IMR-90 (cell line): ENCODE measurements around the gene CSNK1D. TPM values are rescaled to one million over a fixed set of nuclear protein-coding genes. Genes with fewer than 3 reads are reported as not detected.

Experiments
- ATAC-seq: fragments of 200-7000 bp; cut with Tn5 transposase; 2 replicates; pipeline ENCODE4 v1.9.1; 2020; ENCODE audit warnings: low read depth, mild to moderate bottlenecking, moderate library complexity
- BruUV-seq: library from RNA; stranded (reverse); fragments of 400-500 nt; replicated peaks from 2 replicates; lab custom pipeline; 2021; lab: Mats Ljungman, UMichigan
- CTCF ChIA-PET: fragments of 300-600 bp; formaldehyde crosslinking; extraction: SDS; loops from one replicate; lab custom pipeline; 2021; ENCODE audit warnings: antibody characterized with exemption; lab: Yijun Ruan, JAX
- POLR2A ChIA-PET: fragments of 300-600 bp; sonication (Branson Sonifier 250); formaldehyde crosslinking; loops from one replicate; lab custom pipeline; 2022; ENCODE audit warnings: antibody characterized with exemption; ENCODE audit not compliant: unreplicated experiment; lab: Charles Lee
- DNase-seq: peaks from one replicate; pipeline ENCODE4 v3.0.0; 2013
- H2AFZ ChIP-seq: replicated peaks from 2 replicates; pipeline ENCODE3; 2013; ENCODE audit warnings: low read length, mild to moderate bottlenecking; ENCODE audit not compliant: poor library complexity
- H2AK5ac ChIP-seq: 2 replicates; pipeline ENCODE4 v1.6.1; 2013; ENCODE audit warnings: low read depth, low read length, inconsistent platforms
- H2AK9ac ChIP-seq: replicated peaks from 2 replicates; pipeline ENCODE3; 2013; ENCODE audit warnings: mild to moderate bottlenecking, low read depth, low read length, moderate library complexity; ENCODE audit not compliant: poor library complexity
- H2BK120ac ChIP-seq: 2 replicates; pipeline ENCODE4 v1.6.1; 2013; ENCODE audit warnings: low read depth, low read length, inconsistent platforms
- H2BK15ac ChIP-seq: 3 replicates; pipeline ENCODE4 v1.6.1; 2013; ENCODE audit warnings: low read depth, low read length, inconsistent platforms
- H2BK20ac ChIP-seq: 2 replicates; pipeline ENCODE4 v1.6.1; 2013; ENCODE audit warnings: low read depth, mild to moderate bottlenecking, inconsistent platforms, low read length, moderate library complexity
- H2BK5ac ChIP-seq: 2 replicates; pipeline ENCODE4 v1.6.1; 2013; ENCODE audit warnings: mild to moderate bottlenecking, low read depth, low read length, inconsistent platforms; ENCODE audit not compliant: poor library complexity, severe bottlenecking
- H3K14ac ChIP-seq: replicated peaks from 2 replicates; pipeline ENCODE4 v1.6.1; 2013; ENCODE audit warnings: low read depth, low read length, inconsistent platforms
- H3K18ac ChIP-seq: 2 replicates; pipeline ENCODE4 v1.6.1; 2013; ENCODE audit warnings: low read depth, low read length, control low read depth
- H3K23ac ChIP-seq: 2 replicates; pipeline ENCODE4 v1.6.1; 2013; ENCODE audit warnings: low read depth, low read length, inconsistent platforms
- H3K27ac ChIP-seq: 2 replicates; pipeline ENCODE4 v1.5.1; 2013; ENCODE audit warnings: mild to moderate bottlenecking, control low read depth, low read length; ENCODE audit not compliant: insufficient read depth
- H3K27me3 ChIP-seq: 2 replicates; pipeline ENCODE4 v1.6.1; 2013; ENCODE audit warnings: low read length; ENCODE audit not compliant: control insufficient read depth, insufficient read depth
- H3K36me3 ChIP-seq: 2 replicates; pipeline ENCODE4 v1.6.1; 2013; ENCODE audit warnings: low read length, mixed read lengths; ENCODE audit not compliant: control insufficient read depth, insufficient read depth
- H3K4ac ChIP-seq: 2 replicates; pipeline ENCODE4 v1.6.1; 2013; ENCODE audit warnings: low read depth, low read length, inconsistent platforms
- H3K4me1 ChIP-seq: 2 replicates; pipeline ENCODE4 v1.6.1; 2013; ENCODE audit warnings: low read length, mixed read lengths; ENCODE audit not compliant: control insufficient read depth, insufficient read depth
- H3K4me2 ChIP-seq: 2 replicates; pipeline ENCODE4 v1.6.1; 2013; ENCODE audit warnings: low read depth, mild to moderate bottlenecking, control low read depth, low read length, moderate library complexity
- H3K4me3 ChIP-seq: 2 replicates; pipeline ENCODE4 v1.5.1; 2013; ENCODE audit warnings: low read depth, mild to moderate bottlenecking, control low read depth, low read length, moderate library complexity; ENCODE audit not compliant: insufficient read depth
- H3K56ac ChIP-seq: 2 replicates; pipeline ENCODE4 v1.6.1; 2013; ENCODE audit warnings: low read length, inconsistent platforms; ENCODE audit not compliant: insufficient read depth; ENCODE audit errors: extremely low read depth
- H3K79me1 ChIP-seq, 2 experiments: 2 replicates each; pipeline ENCODE4 v1.6.1; 2013; ENCODE audit warnings: low read length in 2 of 2, inconsistent platforms in 1 of 2, low read depth in 1 of 2
- H3K9ac ChIP-seq: 2 replicates; pipeline ENCODE4 v1.6.1; 2013; ENCODE audit warnings: low read depth, low read length, control low read depth
- H3K9me1 ChIP-seq: 2 replicates; pipeline ENCODE4 v1.6.1; 2013; ENCODE audit warnings: low read length, inconsistent platforms; ENCODE audit not compliant: insufficient read depth
- H3K9me3 ChIP-seq: 2 replicates; pipeline ENCODE4 v1.6.1; 2013; ENCODE audit warnings: low read length; ENCODE audit not compliant: control insufficient read depth, insufficient read depth
- H4K20me1 ChIP-seq: 2 replicates; pipeline ENCODE4 v1.6.1; 2013; ENCODE audit warnings: low read length, inconsistent platforms; ENCODE audit not compliant: insufficient read depth
- H4K5ac ChIP-seq: 2 replicates; pipeline ENCODE4 v1.6.1; 2013; ENCODE audit warnings: mild to moderate bottlenecking, low read depth, low read length, control low read depth
- H4K8ac ChIP-seq, 2 experiments: 2 replicates each; pipeline ENCODE4 v1.6.1; 2013; ENCODE audit warnings: low read depth in 2 of 2, low read length in 2 of 2, control low read depth in 1 of 2, inconsistent platforms in 1 of 2
- H4K91ac ChIP-seq: 2 replicates; pipeline ENCODE4 v1.6.1; 2013; ENCODE audit warnings: low read depth, low read length, inconsistent platforms; ENCODE audit not compliant: insufficient read depth
- BHLHE40 ChIP-seq: fragments of 150-350 bp; IDR thresholded peaks from 2 replicates; pipeline ENCODE4 v1.6.1; 2016; ENCODE audit warnings: mild to moderate bottlenecking, low read depth, low read length
- MAFK ChIP-seq: IDR thresholded peaks from 2 replicates; pipeline ENCODE4 v1.6.1; 2012; ENCODE audit warnings: low read depth, low read length, improper control_type of control experiment
- NFE2L2 ChIP-seq: fragments of 150-350 bp; IDR thresholded peaks from 2 replicates; pipeline ENCODE4 v1.6.1; 2016; ENCODE audit warnings: low read depth, mild to moderate bottlenecking, low read length
- POLR2A ChIP-seq: IDR thresholded peaks from 2 replicates; pipeline ENCODE4 v1.6.1; 2012; ENCODE audit warnings: mild to moderate bottlenecking, low read depth, low read length
- RAD21 ChIP-seq: IDR thresholded peaks from 2 replicates; pipeline ENCODE4 v1.6.1; 2012; ENCODE audit warnings: low read length, improper control_type of control experiment
- RCOR1 ChIP-seq: IDR thresholded peaks from 2 replicates; pipeline ENCODE4 v1.6.1; 2012; ENCODE audit warnings: mild to moderate bottlenecking, low read length, improper control_type of control experiment; ENCODE audit not compliant: insufficient replicate concordance
- WGBS, 2 experiments: methylation state at CpG; one replicate each; pipeline versions ENCODE4 v1.1.5 to v1.1.7; 2013; ENCODE audit warnings: missing lambda C conversion rate in 2 of 2; ENCODE audit not compliant: insufficient read length in 1 of 2; ENCODE audit errors: extremely low coverage in 2 of 2; 5-methylcytosine and 5-hydroxymethylcytosine counted together
- dilution Hi-C: fragments of 300-500 bp; cut with HindIII; formaldehyde crosslinking; loops from one replicate; pipeline ENCODE4 v1.14.3; 2018; ENCODE audit warnings: low sequenced_read_pairs; ENCODE audit not compliant: unreplicated experiment
- in situ Hi-C: fragments of 300-500 bp; cut with MboI; formaldehyde crosslinking; loops from 3 replicates; pipeline ENCODE4 v1.14.3; 2019; ENCODE audit warnings: low sequenced_read_pairs, inconsistent platforms, mixed read lengths
- intact Hi-C: fragments of 100-400 bp; cut with micrococcal nuclease; formaldehyde crosslinking; loops from 2 replicates; pipeline ENCODE4 v1.10.0; 2022
- polyA plus RNA-seq, 3 experiments: library from polyadenylated mRNA; depleted of rRNA; stranded (reverse); fragments of >200 nt; gene quantifications; 2 replicates each; pipeline ENCODE4 v1.2.3, GENCODE V29; 2012; ENCODE audit warnings: low replicate concordance in 1 of 3
- total RNA-seq: library from RNA; depleted of rRNA; stranded (reverse); fragments of >200 nt; gene quantifications from 2 replicates; pipeline ENCODE4 v1.2.3, GENCODE V29; 2012
- TF ChIP-seq, protein P1 (sequence below): conservative IDR thresholded peaks from 2 replicates; pipeline ENCODE4 v1.5.1; 2012; ENCODE audit warnings: mild to moderate bottlenecking, low read depth, low read length, improper control_type of control experiment
- TF ChIP-seq, protein P2 (sequence below): fragments of 150-350 bp; IDR thresholded peaks from 2 replicates; pipeline ENCODE4 v1.6.1; 2016; ENCODE audit warnings: low read depth, mild to moderate bottlenecking, low read length, moderate library complexity, borderline replicate concordance

CSNK1D gene
- total and polyA plus RNA-seq, 2 of the 4 experiments (the other 2 are of a cell fraction): 47.1 to 186 TPM

DNA sequence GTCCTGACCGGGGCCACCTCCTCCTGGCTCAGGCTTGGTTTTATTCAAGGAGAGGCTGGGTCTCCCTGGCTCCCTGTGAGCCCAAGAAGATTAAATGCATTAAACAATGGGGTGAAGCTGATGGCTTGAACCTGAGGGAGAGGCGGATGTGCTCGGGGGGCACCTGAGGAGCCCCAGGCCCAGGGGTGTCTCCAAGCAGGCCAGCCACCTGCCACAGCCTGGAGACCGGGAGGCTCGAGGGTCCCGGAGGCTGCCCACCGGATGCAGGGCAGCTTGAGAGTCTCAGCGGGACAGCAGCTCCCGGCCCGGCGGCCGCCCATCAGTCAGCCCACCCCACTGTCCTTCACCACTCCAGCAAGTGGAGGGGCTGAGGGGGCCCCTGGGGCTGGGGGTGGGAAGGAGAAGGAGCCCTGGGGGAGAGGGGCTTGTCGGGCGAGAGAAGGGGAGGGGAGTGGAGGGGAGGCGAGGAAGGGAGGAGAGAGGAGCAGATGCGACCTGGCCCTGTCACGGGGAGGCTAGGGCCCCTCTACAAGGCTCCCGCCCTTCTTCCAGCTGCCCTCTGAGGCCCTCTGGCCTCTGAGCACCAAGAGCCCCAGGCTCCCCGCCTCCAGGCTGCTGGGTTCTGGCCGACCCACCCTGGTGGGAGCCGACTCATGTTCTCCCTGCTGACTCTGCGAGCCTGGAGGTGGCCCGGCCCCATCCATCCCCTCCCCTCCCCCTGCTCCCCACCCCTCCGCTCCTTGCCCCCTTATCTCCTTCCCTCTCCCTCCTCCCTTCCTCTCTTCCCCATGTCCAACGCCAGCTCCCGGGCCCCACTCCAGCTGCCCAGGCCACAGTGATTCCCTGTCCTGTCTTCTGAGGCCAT is 30.7 kb upstream of the CSNK1D start:
- ATAC-seq (peak; percentile 18; the same call in 1 of the 2 replicates), DNase-seq (no peak)
- no peak overlapping the region for H3K18ac ChIP-seq
- H3K27me3 ChIP-seq: peaks cover 10% of the 10 kb centered on the region
- peaks cover 3% of the 10 kb centered on the region; the same call in 1 of the 2 replicates for H3K4me1 ChIP-seq
- H3K4ac ChIP-seq: no peak overlapping the region
- no peak overlapping the region for H3K14ac ChIP-seq
- TF ChIP-seq RCOR1 (no peak), BHLHE40 (no peak), RAD21 (no peak), MAFK (no peak), POLR2A (no peak), NFE2L2 (no peak)
- TF ChIP-seq, protein P1, sequence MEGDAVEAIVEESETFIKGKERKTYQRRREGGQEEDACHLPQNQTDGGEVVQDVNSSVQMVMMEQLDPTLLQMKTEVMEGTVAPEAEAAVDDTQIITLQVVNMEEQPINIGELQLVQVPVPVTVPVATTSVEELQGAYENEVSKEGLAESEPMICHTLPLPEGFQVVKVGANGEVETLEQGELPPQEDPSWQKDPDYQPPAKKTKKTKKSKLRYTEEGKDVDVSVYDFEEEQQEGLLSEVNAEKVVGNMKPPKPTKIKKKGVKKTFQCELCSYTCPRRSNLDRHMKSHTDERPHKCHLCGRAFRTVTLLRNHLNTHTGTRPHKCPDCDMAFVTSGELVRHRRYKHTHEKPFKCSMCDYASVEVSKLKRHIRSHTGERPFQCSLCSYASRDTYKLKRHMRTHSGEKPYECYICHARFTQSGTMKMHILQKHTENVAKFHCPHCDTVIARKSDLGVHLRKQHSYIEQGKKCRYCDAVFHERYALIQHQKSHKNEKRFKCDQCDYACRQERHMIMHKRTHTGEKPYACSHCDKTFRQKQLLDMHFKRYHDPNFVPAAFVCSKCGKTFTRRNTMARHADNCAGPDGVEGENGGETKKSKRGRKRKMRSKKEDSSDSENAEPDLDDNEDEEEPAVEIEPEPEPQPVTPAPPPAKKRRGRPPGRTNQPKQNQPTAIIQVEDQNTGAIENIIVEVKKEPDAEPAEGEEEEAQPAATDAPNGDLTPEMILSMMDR: no peak
- TF ChIP-seq, protein P2, sequence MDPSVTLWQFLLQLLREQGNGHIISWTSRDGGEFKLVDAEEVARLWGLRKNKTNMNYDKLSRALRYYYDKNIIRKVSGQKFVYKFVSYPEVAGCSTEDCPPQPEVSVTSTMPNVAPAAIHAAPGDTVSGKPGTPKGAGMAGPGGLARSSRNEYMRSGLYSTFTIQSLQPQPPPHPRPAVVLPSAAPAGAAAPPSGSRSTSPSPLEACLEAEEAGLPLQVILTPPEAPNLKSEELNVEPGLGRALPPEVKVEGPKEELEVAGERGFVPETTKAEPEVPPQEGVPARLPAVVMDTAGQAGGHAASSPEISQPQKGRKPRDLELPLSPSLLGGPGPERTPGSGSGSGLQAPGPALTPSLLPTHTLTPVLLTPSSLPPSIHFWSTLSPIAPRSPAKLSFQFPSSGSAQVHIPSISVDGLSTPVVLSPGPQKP: no peak
- intact Hi-C loops: no loop called here
- no peak overlapping the region for H2BK20ac ChIP-seq
- no peak overlapping the region for H2BK5ac ChIP-seq
- H3K79me1 ChIP-seq: no peaks in the 10 kb centered on the region
- WGBS, 2 experiments: 56% methylated on average over 5 of the region's 26 CpGs; no CpG with 5 or more reads in 1 of the 2 experiments
- POLR2A ChIA-PET: no interaction called here
- no peak overlapping the region for H3K4me2 ChIP-seq
- no peaks in the 10 kb centered on the region for H3K9me3 ChIP-seq
- no peak overlapping the region; the same call in 1 of the 2 replicates for H2AK5ac ChIP-seq
- no peak overlapping the region for H3K4me3 ChIP-seq
- H3K9ac ChIP-seq: no peak overlapping the region
- H3K27ac ChIP-seq: no peak overlapping the region
- H3K9me1 ChIP-seq: no peaks in the 10 kb centered on the region
- in situ Hi-C loops: no loop called here
- H2BK15ac ChIP-seq: no peak overlapping the region
- H2BK120ac ChIP-seq: no peak overlapping the region
- no TSS peak for BruUV-seq
- dilution Hi-C loops: no loop called here
- no peak overlapping the region for H4K5ac ChIP-seq
- no peak overlapping the region for H4K91ac ChIP-seq
- H3K23ac ChIP-seq: no peak overlapping the region
- CTCF ChIA-PET: no interaction called here
- no peak overlapping the region for H4K8ac ChIP-seq
- H3K56ac ChIP-seq: no peak overlapping the region
- H2AFZ ChIP-seq: peak overlapping the region; percentile 51
- H2AK9ac ChIP-seq: no peak overlapping the region
- no peaks in the 10 kb centered on the region for H4K20me1 ChIP-seq
- no peaks in the 10 kb centered on the region for H3K36me3 ChIP-seq
